NCI-H1436 treated with DMSO at 0.1 percent for 48 hours (cell line): ENCODE data around the gene ZNF613.
"Not testable (repeated sequence)": the region's sequence is repeated elsewhere in the genome, so short reads cannot be mapped to it uniquely, and the experiment has no call there.

Experiments used
- DNase-seq: peaks from one replicate; lab custom pipeline; 2025; lab: John Stamatoyannopoulos, UW

ZNF613 gene

DNA sequence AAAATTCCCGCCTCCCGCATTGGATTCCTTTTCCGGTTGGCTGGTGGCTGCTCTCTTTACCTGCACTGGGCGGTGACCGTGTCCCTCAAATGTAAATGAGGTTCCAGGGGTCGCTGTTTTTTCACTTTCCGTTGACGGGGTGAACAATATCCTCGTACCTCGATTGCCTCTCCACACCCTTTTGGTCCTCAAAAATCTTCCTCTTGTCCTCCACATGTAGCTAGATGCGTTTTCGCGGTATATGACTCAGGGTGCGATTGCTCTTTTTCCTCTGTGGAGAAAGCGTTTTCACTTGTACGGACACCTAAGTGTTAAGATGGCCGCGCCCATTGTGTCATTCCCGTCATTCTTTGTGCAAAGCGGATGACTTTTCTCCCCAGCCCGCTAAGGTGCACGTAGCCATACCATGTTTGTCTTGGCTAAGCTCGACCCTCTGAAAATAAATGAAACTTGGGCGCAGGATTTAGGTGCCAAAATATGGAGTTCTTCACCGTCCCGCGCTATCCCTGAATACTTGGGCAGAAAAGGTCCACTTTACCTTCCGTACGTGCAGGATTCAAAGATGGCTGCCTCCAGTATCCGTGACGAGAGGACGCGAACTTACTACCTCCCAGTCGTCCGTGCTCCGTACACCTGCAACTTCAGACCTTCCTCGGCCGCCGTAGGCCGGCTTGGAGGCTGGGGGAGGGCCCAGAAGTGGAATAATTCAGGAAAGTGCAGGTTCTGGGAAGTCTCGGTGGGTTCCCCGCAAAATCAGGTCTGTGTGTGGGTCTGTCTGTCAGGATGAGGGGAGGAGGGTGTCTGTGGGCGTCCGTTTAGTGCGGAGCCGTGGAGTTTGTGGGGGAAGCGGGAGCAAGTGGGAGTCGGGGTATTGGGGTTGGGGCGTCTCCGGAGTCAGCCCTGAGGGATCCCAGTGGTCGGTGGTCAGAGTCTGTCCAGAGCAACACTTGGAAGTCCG lies at the start of gene ZNF613:
Gene ZNF613 (plus strand): TSS at position 689 of the 958 bp plus-strand sequence. CDS start 8,749 bp downstream, outside the sequence.
- DNase-seq, result peak; percentile 80

DNA sequence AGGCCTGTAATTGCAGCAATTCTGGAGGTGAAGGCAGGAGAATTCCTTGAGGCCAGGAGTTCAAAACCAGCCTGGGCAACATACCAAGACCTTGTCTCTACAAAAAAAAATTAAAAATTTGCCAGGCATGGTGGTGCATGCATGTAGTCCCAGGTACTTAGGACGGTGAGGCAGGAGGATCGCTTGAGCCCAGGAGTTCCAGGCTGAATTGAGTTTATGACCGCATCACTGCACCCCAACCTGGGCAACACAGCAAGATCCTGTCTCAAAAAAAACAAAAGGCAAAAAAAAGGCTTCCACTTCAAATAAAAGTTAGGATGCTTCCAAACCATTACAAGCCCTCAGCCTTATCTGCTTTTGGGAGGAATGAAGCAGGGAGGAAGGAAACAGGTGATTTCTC lies 44.8 kb upstream of the ZNF613 start:
- no peak for DNase-seq

GRCh38 chr19:51884713-51885112 lies 42.6 kb upstream of the ZNF613 start:
- DNase-seq, result no peak

DNA sequence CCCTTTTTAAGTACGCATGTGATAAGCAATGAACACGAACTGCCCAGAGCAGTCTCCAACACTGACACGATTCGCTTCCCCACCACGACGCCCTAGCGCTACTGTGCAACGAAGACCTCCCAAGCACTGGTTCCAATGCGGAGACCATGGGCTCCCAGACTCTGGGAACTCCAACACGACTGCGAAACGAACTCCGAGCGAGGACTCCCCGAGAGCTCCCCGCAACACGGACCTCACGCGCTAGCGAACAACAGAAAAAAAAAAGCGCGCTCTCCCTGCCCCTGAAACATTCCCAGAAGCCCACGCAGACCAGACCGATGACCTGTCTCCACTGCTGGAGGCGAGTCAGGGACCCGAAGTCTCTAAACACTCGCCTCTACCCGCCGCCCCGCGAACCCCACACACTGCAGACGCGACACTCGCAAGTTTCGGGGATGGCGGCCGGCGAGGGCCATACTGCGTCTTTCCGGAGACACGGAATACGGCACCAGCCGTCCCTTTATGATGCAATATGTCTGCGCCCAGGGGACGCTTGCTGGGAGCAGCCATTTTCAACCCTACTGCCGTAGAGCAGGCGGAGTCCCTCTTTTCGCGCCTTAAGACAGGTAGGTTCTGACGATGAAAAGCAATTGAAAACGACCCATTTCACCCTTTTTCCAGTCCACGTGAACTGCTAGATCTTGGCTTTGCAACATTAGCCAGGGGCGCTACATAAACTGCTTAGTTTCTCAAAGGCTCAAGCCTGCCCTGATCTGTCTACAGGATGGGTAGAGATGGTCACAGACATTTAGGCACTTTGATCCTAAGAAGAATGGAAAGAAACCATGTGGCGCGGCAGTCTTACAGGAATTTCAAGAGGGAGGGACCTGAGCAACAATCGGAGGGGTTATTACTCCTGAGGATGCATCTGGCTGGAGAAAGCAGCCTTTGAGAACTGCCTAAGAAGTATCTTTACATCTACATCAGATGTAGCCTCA lies 39.5 kb upstream of the ZNF613 start, which contains the start of gene ZNF577:
Gene ZNF577 (minus strand): TSS at position 430 of the 977 bp plus-strand sequence. CDS start 7,569 bp downstream, outside the sequence.
- DNase-seq, result no peak

DNA sequence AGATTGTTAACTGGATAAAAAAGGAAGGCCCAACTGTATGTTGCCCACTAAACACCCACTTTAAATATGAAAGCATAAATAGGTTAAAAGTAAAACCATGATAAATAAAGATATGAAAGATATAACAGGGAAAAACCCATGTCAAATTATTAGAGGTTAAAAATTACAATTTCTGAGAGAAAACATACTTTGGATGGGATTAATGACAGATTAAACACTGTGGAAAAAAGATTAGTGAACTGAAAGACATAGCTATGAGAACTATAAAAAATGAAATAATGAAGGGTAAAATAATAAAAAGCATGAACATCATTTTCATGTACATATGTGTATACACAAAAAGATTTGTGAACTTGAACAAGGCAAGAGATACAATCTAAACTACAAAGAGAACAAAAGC lies 37.3 kb upstream of the ZNF613 start:
- DNase-seq, result no peak

DNA sequence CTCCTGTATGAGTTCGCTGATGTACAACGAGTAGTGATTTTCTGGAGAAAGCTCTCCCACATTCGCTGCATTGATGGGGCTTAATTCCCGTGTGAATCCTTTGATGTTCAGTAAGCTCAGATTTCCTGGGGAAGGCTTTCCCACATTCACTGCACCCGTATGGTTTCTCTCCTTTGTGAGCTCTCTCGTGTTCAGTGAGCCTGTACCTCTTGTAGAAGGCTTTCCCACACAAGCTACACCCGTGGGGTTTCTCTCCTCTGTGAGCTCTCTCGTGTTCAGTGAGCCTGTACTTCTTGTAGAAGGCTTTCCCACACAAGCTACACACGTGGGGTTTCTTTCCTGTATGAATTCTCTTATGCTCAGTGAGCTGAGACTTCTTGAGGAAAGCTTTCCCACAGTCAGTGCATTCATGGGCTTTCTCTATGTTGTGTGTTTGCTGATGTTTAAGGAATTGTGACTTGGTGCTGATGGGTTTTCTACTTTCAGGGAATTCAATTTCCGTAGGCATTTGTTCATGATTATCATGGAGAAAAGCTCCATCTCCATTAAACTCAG lies 36.0 kb upstream of the ZNF613 start:
- no peak for DNase-seq

DNA sequence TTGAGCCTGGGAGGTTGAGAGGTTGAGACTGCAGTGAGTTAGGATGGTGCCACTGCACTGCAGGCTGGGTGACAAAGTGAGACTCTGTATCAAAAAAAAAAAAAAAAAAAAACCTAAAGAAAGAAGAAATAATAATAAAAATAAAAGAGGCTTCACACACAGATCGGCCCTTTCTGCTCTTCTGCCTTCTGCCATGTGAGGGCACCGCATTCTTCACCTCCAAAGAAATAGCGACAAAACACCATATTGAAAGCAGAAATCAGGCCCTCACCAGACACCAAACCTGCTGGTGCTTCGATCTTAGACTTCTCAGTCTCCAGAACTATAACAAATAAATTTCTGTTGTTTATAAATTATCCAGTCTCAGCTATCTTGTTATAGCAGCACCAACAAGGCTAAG lies 25.4 kb upstream of the ZNF613 start:
- no peak for DNase-seq

GRCh38 chr19:51903192-51903591 lies 24.1 kb upstream of the ZNF613 start:
- no peak for DNase-seq

GRCh38 chr19:51904331-51905165 lies 22.7 kb upstream of the ZNF613 start, which contains the start of gene ZNF649:
Gene ZNF649, minus strand, starts transcription at chr19:51905017. Its CDS starts 4,910 bp downstream, at chr19:51900107.
- DNase-seq, result peak; percentile 62

DNA sequence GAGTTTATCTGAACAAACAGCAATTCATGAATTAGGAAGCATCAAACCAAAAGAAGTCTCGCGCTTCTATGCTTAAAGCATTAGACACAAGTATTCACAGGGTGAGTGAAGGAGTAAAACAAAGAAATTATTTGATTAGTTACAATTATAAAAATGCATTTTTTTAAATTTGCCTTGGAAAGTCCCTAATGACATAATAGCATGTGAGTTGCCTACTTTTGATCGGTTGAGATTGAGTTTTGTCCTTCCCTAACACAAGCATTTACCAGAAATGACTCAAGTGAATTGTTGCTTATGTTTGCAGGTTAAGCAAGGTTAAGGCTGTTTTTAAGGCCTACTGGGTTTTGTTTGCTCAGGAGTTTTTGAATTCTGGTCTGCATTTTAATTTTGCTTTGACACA lies 22.1 kb upstream of the ZNF613 start:
- no peak for DNase-seq

DNA sequence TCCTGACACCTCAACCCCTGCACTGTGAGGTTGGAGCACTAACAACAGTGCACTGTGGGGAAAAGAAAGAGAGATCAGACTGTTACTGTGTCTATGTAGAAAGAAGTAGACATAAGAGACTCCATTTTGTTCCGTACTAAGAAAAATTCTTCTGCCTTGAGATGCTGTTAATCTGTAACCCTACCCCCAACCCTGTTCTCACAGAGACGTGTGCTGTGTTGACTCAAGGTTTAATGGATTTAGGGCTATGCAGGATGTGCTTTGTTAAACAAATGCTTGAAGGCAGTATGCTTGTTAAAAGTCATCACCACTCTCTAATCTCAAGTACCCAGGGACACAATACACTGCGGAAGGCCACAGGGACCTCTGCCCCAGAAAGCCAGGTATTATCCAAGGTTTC lies 21.6 kb upstream of the ZNF613 start:
- not testable (repeated sequence) for DNase-seq

- DNase-seq, result not testable (repeated sequence)
Measured at GRCh38 chr19:51906108-51906507, 21.2 kb upstream of the ZNF613 start.

GRCh38 chr19:51907981-51908380 lies 19.3 kb upstream of the ZNF613 start:
- not testable (repeated sequence) for DNase-seq

GRCh38 chr19:51915324-51915867 lies 11.9 kb upstream of the ZNF613 start:
- no peak for DNase-seq

DNA sequence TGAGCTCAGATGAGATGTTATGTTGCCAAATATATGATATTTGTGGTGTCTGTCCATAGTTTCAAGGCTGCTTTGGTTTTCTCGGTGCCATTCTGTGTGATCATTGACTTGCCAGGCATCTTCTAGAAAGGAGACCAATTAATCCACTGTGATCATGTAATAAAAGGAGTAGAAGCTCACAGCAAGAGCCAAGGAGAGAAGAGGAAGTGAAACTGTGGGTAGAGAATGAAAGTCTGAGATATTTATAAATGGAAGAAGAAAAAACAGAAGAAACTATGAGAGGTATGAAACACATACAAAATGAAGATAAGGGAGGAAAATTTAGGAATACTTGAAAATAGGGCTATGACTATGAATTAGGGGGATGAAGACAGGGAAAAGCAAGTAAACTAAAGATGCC lies 11.1 kb upstream of the ZNF613 start:
- no peak for DNase-seq

DNA sequence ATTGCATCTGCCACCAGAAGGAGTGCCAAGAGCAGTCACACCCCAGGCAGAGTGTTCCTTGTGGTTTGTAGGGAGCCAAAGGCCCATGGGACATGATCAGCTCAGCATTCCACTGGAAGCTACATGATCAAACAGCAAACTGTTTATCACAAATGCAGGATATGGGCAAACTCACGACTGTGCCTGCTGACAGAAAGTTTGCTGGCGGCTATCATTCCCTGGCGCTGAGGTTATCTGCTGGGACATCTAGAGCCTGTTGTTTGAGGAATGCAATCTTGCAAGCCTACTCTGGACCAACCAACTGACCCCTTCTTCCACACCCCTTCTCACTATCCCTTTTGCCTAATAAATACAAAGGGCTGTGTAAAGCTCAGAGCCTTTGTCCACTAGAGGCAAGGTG lies 7.7 kb upstream of the ZNF613 start:
- no peak for DNase-seq

DNA sequence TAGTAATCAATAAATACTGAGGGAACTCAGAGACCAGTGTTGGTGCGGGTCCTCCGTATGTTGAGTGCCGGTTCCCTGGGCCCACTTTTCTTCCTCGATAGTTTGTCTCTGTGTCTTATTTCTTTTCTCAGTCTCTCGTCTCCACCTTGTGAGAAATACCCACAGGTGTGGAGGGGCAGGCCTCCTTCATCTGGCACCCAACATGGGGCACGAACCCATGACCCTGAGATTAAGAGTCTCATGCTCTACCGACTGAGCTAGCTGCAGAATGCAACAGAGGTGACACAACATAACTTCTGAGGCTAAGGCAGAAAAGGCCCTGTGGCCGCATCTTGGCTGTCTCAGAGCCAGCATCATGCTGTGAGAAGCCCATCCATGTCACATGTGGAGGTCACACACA lies 5.3 kb upstream of the ZNF613 start:
- DNase-seq, result no peak

- DNase-seq, result no peak
Measured at GRCh38 chr19:51926426-51926783, 867 bp upstream of the ZNF613 start.

DNA sequence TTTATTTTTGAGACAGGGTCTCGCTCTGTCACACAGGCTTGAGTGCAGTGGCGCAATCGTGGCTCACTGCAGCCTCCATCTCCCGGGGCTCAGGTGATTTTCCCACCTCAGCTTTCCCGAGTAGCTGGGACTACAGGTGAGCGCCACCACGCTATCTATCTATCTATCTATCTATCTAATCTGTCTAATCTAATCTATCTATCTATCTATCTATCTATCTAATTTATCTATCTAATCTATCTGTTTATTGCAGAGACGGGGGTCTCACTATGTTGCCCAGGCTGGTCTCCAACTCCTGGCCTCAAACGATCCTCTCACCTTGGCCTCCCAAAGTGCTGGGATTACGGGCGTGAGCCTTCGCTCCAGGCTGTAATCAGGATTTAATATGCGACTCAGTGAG lies 587 bp downstream of the ZNF613 start:
- DNase-seq, result no peak

DNA sequence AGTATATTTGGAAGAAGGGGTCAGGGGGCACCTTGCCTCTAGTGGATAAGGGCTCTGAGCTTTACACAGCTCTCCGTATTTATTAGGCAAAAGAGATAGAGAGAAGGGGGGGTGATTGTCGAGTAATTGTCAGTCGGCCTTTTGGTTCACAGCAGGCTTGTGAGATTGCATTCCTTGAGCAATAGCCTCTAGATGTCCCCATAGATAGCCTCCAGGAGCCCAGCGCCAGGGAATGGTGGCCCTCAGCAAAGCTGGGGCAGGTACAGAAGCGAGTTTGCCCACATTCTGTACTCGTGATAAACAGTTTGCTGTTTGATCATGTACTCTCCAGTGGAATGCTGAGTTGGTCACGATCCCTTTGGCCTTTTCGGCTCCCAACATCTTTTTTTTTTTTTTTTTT lies 4.6 kb downstream of the ZNF613 start:
- no peak for DNase-seq

DNA sequence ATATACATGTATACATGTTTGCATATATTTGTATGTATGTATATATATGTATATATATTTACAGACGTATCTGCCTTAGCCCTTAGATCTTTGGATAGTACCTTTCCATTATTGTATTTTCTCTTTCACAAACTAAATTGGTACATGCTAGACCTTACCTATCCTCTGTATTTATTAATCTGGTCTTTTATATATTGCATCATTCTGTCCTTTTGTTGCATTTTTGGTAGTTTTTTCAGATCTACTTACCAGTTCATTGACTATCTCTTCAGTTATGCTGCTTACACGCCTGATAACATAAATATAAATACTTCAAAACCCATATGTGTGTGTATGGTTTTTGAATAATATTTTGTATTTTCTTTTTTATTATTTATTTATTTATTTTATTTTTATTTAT lies 11.7 kb downstream of the ZNF613 start:
- DNase-seq, result no peak
